ENCODE measurements around the gene USF3.

Gene USF3

GRCh38 chr3:113696658-113697499, 437 bp upstream of the USF3 start:
- DNase-seq (ENCODE audit: low read depth in 2 of 2) = peak; percentile 97 to 98

GRCh38 chr3:113695431-113695785, 1.0 kb downstream of the USF3 start:
- DNase-seq (ENCODE audit: low read depth in 2 of 2) = no peak

GRCh38 chr3:113690482-113690881, 6.0 kb downstream of the USF3 start:
- no peak for DNase-seq (ENCODE audit: low read depth in 2 of 2)

GRCh38 chr3:113685956-113686721, 10.3 kb downstream of the USF3 start:
- no peak for DNase-seq (ENCODE audit: low read depth in 2 of 2)

GRCh38 chr3:113685124-113685523, 11.3 kb downstream of the USF3 start:
- DNase-seq (ENCODE audit: low read depth in 2 of 2) = no peak

- no peak for DNase-seq (ENCODE audit: low read depth in 2 of 2)
Measured at GRCh38 chr3:113684271-113684819, 12.1 kb downstream of the USF3 start.

GRCh38 chr3:113678773-113679172, 17.7 kb downstream of the USF3 start:
- no peak for DNase-seq (ENCODE audit: low read depth in 2 of 2)

- no peak for DNase-seq (ENCODE audit: low read depth in 2 of 2)
Measured at GRCh38 chr3:113677737-113678136, 18.7 kb downstream of the USF3 start.

- no peak for DNase-seq (ENCODE audit: low read depth in 2 of 2)
Measured at GRCh38 chr3:113676261-113676660, 20.2 kb downstream of the USF3 start.

GRCh38 chr3:113673593-113673992, 22.8 kb downstream of the USF3 start:
- DNase-seq (ENCODE audit: low read depth in 2 of 2) = no peak

- DNase-seq (ENCODE audit: low read depth in 2 of 2) = no peak
Measured at GRCh38 chr3:113668015-113668414, 28.4 kb downstream of the USF3 start.

GRCh38 chr3:113664523-113665094, 31.8 kb downstream of the USF3 start:
- DNase-seq (ENCODE audit: low read depth in 2 of 2) = no peak

GRCh38 chr3:113663761-113664160, 32.7 kb downstream of the USF3 start:
- DNase-seq (ENCODE audit: low read depth in 2 of 2) = no peak

- no peak for DNase-seq (ENCODE audit: low read depth in 2 of 2)
Measured at GRCh38 chr3:113663324-113663750, 33.1 kb downstream of the USF3 start.

- no peak for DNase-seq (ENCODE audit: low read depth in 2 of 2)
Measured at GRCh38 chr3:113662824-113663223, 33.6 kb downstream of the USF3 start.

GRCh38 chr3:113660896-113661295, 35.5 kb downstream of the USF3 start:
- no peak for DNase-seq (ENCODE audit: low read depth in 2 of 2)

GRCh38 chr3:113660458-113660857, 36.0 kb downstream of the USF3 start:
- DNase-seq (ENCODE audit: low read depth in 2 of 2) = no peak

GRCh38 chr3:113659996-113660395, 36.4 kb downstream of the USF3 start:
- no peak for DNase-seq (ENCODE audit: low read depth in 2 of 2)

GRCh38 chr3:113659101-113659541, 37.3 kb downstream of the USF3 start:
- no peak for DNase-seq (ENCODE audit: low read depth in 2 of 2)

GRCh38 chr3:113658107-113658506, 38.3 kb downstream of the USF3 start:
- no peak for DNase-seq (ENCODE audit: low read depth in 2 of 2)

- DNase-seq (ENCODE audit: low read depth in 2 of 2) = no peak
Measured at GRCh38 chr3:113654851-113655250, 41.6 kb downstream of the USF3 start.

- DNase-seq (ENCODE audit: low read depth in 2 of 2) = no peak
Measured at GRCh38 chr3:113654310-113654709, 42.1 kb downstream of the USF3 start.

Data from activated CD8-positive, alpha-beta memory T cell treated with anti-CD3 and anti-CD28 coated beads for 4 hours (primary cell).